Epidermal melanocyte (primary cell): ENCODE measurements around the gene EMID1.

Experiments
- DNase-seq: peaks from one replicate; pipeline ENCODE4 v3.0.0; 2011; ENCODE audit warnings: low spot score; ENCODE audit not compliant: insufficient read length

The EMID1 gene

GRCh38 chr22:29259253-29259899 lies 53.7 kb downstream of the EMID1 start:
- DNase-seq, result no peak

- no peak for DNase-seq
These were observed 54.4 kb downstream of the EMID1 start for GRCh38 chr22:29260031-29260560.

GRCh38 chr22:29260601-29261315 lies 55.1 kb downstream of the EMID1 start:
- DNase-seq, result no peak

- no peak for DNase-seq
These were observed 58.1 kb downstream of the EMID1 start for GRCh38 chr22:29263791-29264276.

- no peak for DNase-seq
These were observed 59.6 kb downstream of the EMID1 start for GRCh38 chr22:29265305-29265704.

- DNase-seq, result no peak
These were observed 60.2 kb downstream of the EMID1 start for GRCh38 chr22:29265929-29266328.

- DNase-seq, result no peak
These were observed 61.1 kb downstream of the EMID1 start for GRCh38 chr22:29266564-29267461.

GRCh38 chr22:29267462-29267857 lies 61.8 kb downstream of the EMID1 start:
- DNase-seq, result no peak

GRCh38 chr22:29267858-29268510 lies 62.3 kb downstream of the EMID1 start, which contains the start of the genes EWSR1 and RHBDD3:
TSS of gene EWSR1 (plus strand) at chr22:29268268. CDS start at chr22:29268337, 69 bp downstream.
TSS of gene RHBDD3 (minus strand) at chr22:29267981. CDS start at chr22:29265626, 2,355 bp downstream.
- peak; percentile 92 for DNase-seq

- no peak for DNase-seq
These were observed 63.0 kb downstream of the EMID1 start for GRCh38 chr22:29268511-29269229.

GRCh38 chr22:29269230-29269604 lies 63.5 kb downstream of the EMID1 start:
- DNase-seq, result no peak

GRCh38 chr22:29269731-29270474 lies 64.2 kb downstream of the EMID1 start:
- no peak for DNase-seq

- DNase-seq, result no peak
These were observed 65.0 kb downstream of the EMID1 start for GRCh38 chr22:29270475-29271271.

GRCh38 chr22:29272624-29273023 lies 66.9 kb downstream of the EMID1 start:
- DNase-seq, result no peak

- no peak for DNase-seq
These were observed 69.5 kb downstream of the EMID1 start for GRCh38 chr22:29275167-29275566.

GRCh38 chr22:29275819-29276565 lies 70.3 kb downstream of the EMID1 start:
- DNase-seq, result peak; percentile 37

- DNase-seq, result no peak
These were observed 72.2 kb downstream of the EMID1 start for GRCh38 chr22:29277927-29278326.

GRCh38 chr22:29284196-29284595 lies 78.5 kb downstream of the EMID1 start:
- no peak for DNase-seq
